ENCODE data around the gene MINDY4. TPM values are rescaled to one million over a fixed set of nuclear protein-coding genes. Genes with fewer than 3 reads are reported as not detected.

Gene MINDY4
- total RNA-seq, 1 donor from 2014 or later = 13.8 TPM

GRCh38 chr7:30930621-30931020, 159.4 kb downstream of the MINDY4 start:
- intact Hi-C loops (cut with DNase I) = no loop called here
- Histone ChIP-seq H3K27ac (no peak overlapping the region), H3K36me3 (peaks cover 8% of the 10 kb centered on the region), H3K4me1 (peaks cover 8% of the 10 kb centered on the region), H3K4me3 (no peak overlapping the region), H3K27me3 (ENCODE audit: low read depth) (no peaks in the 10 kb centered on the region), H3K9me3 (no peaks in the 10 kb centered on the region)
- TF ChIP-seq CTCF (IDR thresholded peaks at IDR 0.05) = no peak
- ATAC-seq (no peak), DNase-seq (no peak)

GRCh38 chr7:30931161-30931928, 160.1 kb downstream of the MINDY4 start:
- Histone ChIP-seq H3K4me1 (peaks cover 8% of the 10 kb centered on the region), H3K36me3 (peaks cover under 1% of the 10 kb centered on the region), H3K4me3 (no peak overlapping the region), H3K9me3 (no peaks in the 10 kb centered on the region), H3K27ac (peak overlapping the region; percentile 27), H3K27me3 (ENCODE audit: low read depth) (no peaks in the 10 kb centered on the region)
- TF ChIP-seq CTCF (IDR thresholded peaks at IDR 0.05) = no peak
- intact Hi-C loops (cut with DNase I) = no loop called here
- peak; percentile 36 for DNase-seq
- no peak for ATAC-seq

GRCh38 chr7:30931929-30932540, 160.8 kb downstream of the MINDY4 start:
- H3K27me3 ChIP-seq (ENCODE audit: low read depth) = no peaks in the 10 kb centered on the region
- intact Hi-C loops (cut with DNase I) = no loop called here
- H3K36me3 ChIP-seq = no peaks in the 10 kb centered on the region
- H3K9me3 ChIP-seq = no peaks in the 10 kb centered on the region
- DNase-seq = no peak
- TF ChIP-seq CTCF (IDR thresholded peaks at IDR 0.05) = no peak
- H3K4me1 ChIP-seq = peaks cover 8% of the 10 kb centered on the region
- H3K4me3 ChIP-seq = no peak overlapping the region
- no peak for ATAC-seq
- H3K27ac ChIP-seq = no peak overlapping the region

DNA sequence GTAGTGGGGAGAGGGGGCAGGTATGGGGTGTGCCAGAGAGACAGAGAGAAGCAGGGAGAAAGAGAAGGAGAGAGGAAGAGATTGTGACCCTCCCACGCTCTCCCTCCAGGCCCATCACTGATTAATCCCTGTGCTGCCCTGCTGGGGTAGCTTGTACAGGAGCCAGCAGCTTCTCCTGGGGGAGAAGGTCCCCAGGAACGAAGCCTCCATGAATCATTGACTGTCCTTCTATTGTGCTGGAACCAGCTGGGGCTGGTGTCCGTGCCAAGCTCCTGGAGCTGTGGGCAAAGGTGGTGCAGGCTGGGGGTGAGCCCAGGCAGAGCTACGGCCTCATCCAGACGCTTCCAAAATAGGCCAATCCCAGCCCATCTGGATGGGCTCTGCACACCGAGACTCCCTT, 161.3 kb downstream of the MINDY4 start:
- Histone ChIP-seq H3K27me3 (ENCODE audit: low read depth) (no peaks in the 10 kb centered on the region), H3K36me3 (no peaks in the 10 kb centered on the region), H3K9me3 (no peaks in the 10 kb centered on the region), H3K4me1 (peaks cover 8% of the 10 kb centered on the region), H3K27ac (no peak overlapping the region), H3K4me3 (no peak overlapping the region)
- intact Hi-C loops (cut with DNase I) = no loop called here
- DNase-seq (peak; percentile 33), ATAC-seq (no peak)
- no peak for TF ChIP-seq CTCF (IDR thresholded peaks at IDR 0.05)

GRCh38 chr7:30933124-30933974, 162.1 kb downstream of the MINDY4 start:
- no peaks in the 10 kb centered on the region for H3K9me3 ChIP-seq
- ATAC-seq = no peak
- no peaks in the 10 kb centered on the region for H3K36me3 ChIP-seq
- H3K27me3 ChIP-seq (ENCODE audit: low read depth) = no peaks in the 10 kb centered on the region
- intact Hi-C loops (cut with DNase I) = no loop called here
- H3K4me1 ChIP-seq = peaks cover 9% of the 10 kb centered on the region
- no peak overlapping the region for H3K27ac ChIP-seq
- peak; percentile 39 for DNase-seq
- TF ChIP-seq CTCF (IDR thresholded peaks at IDR 0.05) = no peak
- H3K4me3 ChIP-seq = no peak overlapping the region
